Endothelial cell of umbilical vein (primary cell): ENCODE measurements around the gene MEF2C. TPM values are rescaled to one million over a fixed set of nuclear protein-coding genes. Genes with fewer than 3 reads are reported as not detected.

Experiments
- BruUV-seq: library from RNA; stranded (reverse); fragments of 400-500 nt; replicated peaks from 2 replicates; lab custom pipeline; 2021; lab: Mats Ljungman, UMichigan
- CTCF ChIA-PET: fragments of 300-600, 350-600 bp; sonication (Branson Sonifier 250); formaldehyde crosslinking; loops from one replicate; lab custom pipeline; 2021; ENCODE audit warnings: antibody characterized with exemption, inconsistent platforms; lab: Charles Lee
- POLR2A ChIA-PET: fragments of 300-600, 350-600 bp; sonication (Branson Sonifier 250); formaldehyde crosslinking; loops from one replicate; lab custom pipeline; 2021; ENCODE audit warnings: antibody characterized with exemption, inconsistent platforms; lab: Charles Lee
- DNase-seq: peaks from one replicate; pipeline ENCODE4 v3.0.0-alpha.2; 2011; ENCODE audit warnings: low read depth, low spot score
- FAIRE-seq: peaks from 2 replicates; lab custom pipeline; 2011; peaks lifted over from hg19 to GRCh38; lab: Jason Lieb, UNC
- H2AFZ ChIP-seq: 2 replicates; pipeline ENCODE4 v1.6.0; 2012; ENCODE audit warnings: low read depth, low read length, control low read depth, inconsistent platforms
- H3K27ac ChIP-seq: 2 replicates; pipeline ENCODE4 v1.5.1; 2011; ENCODE audit warnings: low read depth, mild to moderate bottlenecking, control low read depth, low read length, moderate library complexity; ENCODE audit not compliant: insufficient read depth
- H3K27me3 ChIP-seq, 2 experiments: 2 replicates each; pipeline versions ENCODE4 v1.6.0 to v1.6.1; 2011; ENCODE audit warnings: low read length in 2 of 2, mixed read lengths in 1 of 2; ENCODE audit not compliant: control insufficient read depth in 2 of 2, insufficient read depth in 2 of 2
- H3K36me3 ChIP-seq, 2 experiments: 2 replicates in 1 of 2; 3 replicates in 1 of 2; pipeline ENCODE4 v1.5.1; 2011; ENCODE audit warnings: low read length in 2 of 2, mild to moderate bottlenecking in 1 of 2, moderate library complexity in 1 of 2; ENCODE audit not compliant: control insufficient read depth in 2 of 2, insufficient read depth in 2 of 2; ENCODE audit errors: extremely low read depth in 1 of 2
- H3K4me1 ChIP-seq: 3 replicates; pipeline ENCODE4 v1.5.1; 2011; ENCODE audit warnings: mild to moderate bottlenecking, low read length; ENCODE audit not compliant: control insufficient read depth, insufficient read depth; ENCODE audit errors: extremely low read depth
- H3K4me2 ChIP-seq: 2 replicates; pipeline ENCODE4 v1.6.1; 2011; ENCODE audit warnings: low read length, control low read depth, mixed read lengths; ENCODE audit not compliant: insufficient read depth
- H3K4me3 ChIP-seq, 3 experiments: fragments of 200-600 bp in 1 of 3; sonication (generic), shearing (Covaris generic) in 1 of 3; replicated peaks in 1 of 3; 2 replicates each; pipeline ENCODE4 v1.5.1; 2011 to 2016; ENCODE audit warnings: control low read depth in 3 of 3, low read length in 3 of 3, mild to moderate bottlenecking in 2 of 3, inconsistent platforms in 1 of 3, low read depth in 1 of 3, moderate library complexity in 1 of 3; ENCODE audit not compliant: insufficient read depth in 1 of 3
- H3K79me2 ChIP-seq: 2 replicates; pipeline ENCODE4 v1.6.0; 2012; ENCODE audit warnings: low read length, inconsistent platforms; ENCODE audit not compliant: control insufficient read depth, insufficient read depth
- H3K9ac ChIP-seq: replicated peaks from 2 replicates; pipeline ENCODE3; 2011; ENCODE audit warnings: low read length, control low read depth; ENCODE audit not compliant: insufficient read depth; ENCODE audit errors: extremely low read depth
- H3K9me1 ChIP-seq: replicated peaks from 3 replicates; pipeline ENCODE4 v1.6.0; 2011; ENCODE audit warnings: mild to moderate bottlenecking, low read length; ENCODE audit not compliant: control insufficient read depth, insufficient read depth; ENCODE audit errors: extremely low read depth
- H3K9me3 ChIP-seq: replicated peaks from 2 replicates; pipeline ENCODE4 v1.5.1; 2012; ENCODE audit warnings: low read length, inconsistent platforms; ENCODE audit not compliant: control insufficient read depth, insufficient read depth
- H4K20me1 ChIP-seq: replicated peaks from 2 replicates; pipeline ENCODE3; 2011; ENCODE audit warnings: mild to moderate bottlenecking, low read length; ENCODE audit not compliant: control insufficient read depth, insufficient read depth; ENCODE audit errors: extremely low read depth
- CTCF ChIP-seq, 2 donors: IDR thresholded peaks; 1 replicate in 1 of 2; 2 replicates in 1 of 2; pipeline ENCODE4 v1.5.1; 2011; ENCODE audit warnings: low read length in 2 of 2, mild to moderate bottlenecking in 2 of 2, moderate library complexity in 2 of 2, control low read depth in 1 of 2, inconsistent platforms in 1 of 2, low read depth in 1 of 2; ENCODE audit not compliant: insufficient read depth in 1 of 2; ENCODE audit errors: extremely low read depth in 1 of 2
- EZH2 ChIP-seq: IDR thresholded peaks from 2 replicates; pipeline ENCODE4 v1.6.1; 2012; ENCODE audit warnings: borderline replicate concordance, low read depth, mild to moderate bottlenecking, moderate library complexity, low read length, inconsistent platforms; ENCODE audit not compliant: severe bottlenecking
- FOS ChIP-seq: IDR thresholded peaks from 2 replicates; pipeline ENCODE4 v1.6.1; 2011; ENCODE audit warnings: mild to moderate bottlenecking, low read length, moderate library complexity, borderline replicate concordance; ENCODE audit not compliant: insufficient read depth
- GATA2 ChIP-seq: IDR thresholded peaks from 2 replicates; pipeline ENCODE4 v1.7.0; 2011; ENCODE audit warnings: low read depth, mild to moderate bottlenecking, moderate library complexity, mixed read lengths, low read length; ENCODE audit not compliant: insufficient read length, insufficient read depth
- JUN ChIP-seq: IDR thresholded peaks from 2 replicates; pipeline ENCODE4 v1.6.1; 2011; ENCODE audit warnings: borderline replicate concordance, low read depth; ENCODE audit not compliant: insufficient read length, insufficient read depth
- MAX ChIP-seq: IDR thresholded peaks from 2 replicates; pipeline ENCODE4 v1.6.1; 2011; ENCODE audit not compliant: insufficient read depth, insufficient read length
- MYC ChIP-seq: IDR thresholded peaks from one replicate; pipeline ENCODE4 v1.6.1; 2011; ENCODE audit warnings: mild to moderate bottlenecking, low read depth, low read length
- POLR2A ChIP-seq: IDR thresholded peaks from 2 replicates; pipeline ENCODE4 v1.6.1; 2012; ENCODE audit warnings: low read depth, mild to moderate bottlenecking, control low read depth, low read length
- POLR2AphosphoS5 ChIP-seq: IDR thresholded peaks from 2 replicates; pipeline ENCODE4 v1.6.1; 2012; ENCODE audit warnings: low read depth, mild to moderate bottlenecking, control low read depth, low read length, moderate library complexity; ENCODE audit not compliant: insufficient read depth
- dilution Hi-C: fragments of 300-500 bp; cut with MboI; formaldehyde crosslinking; loops from one replicate; pipeline ENCODE4 v1.15.0; 2019; ENCODE audit warnings: low sequenced_read_pairs; ENCODE audit not compliant: extremely low pct_ligation_motif_present
- intact Hi-C: fragments of 100-400 bp; cut with micrococcal nuclease; formaldehyde crosslinking; loops from one replicate; pipeline ENCODE4 v1.10.0; 2022
- polyA plus RNA-seq, 4 experiments: library from polyadenylated mRNA; depleted of rRNA in 3 of 4; stranded (reverse) in 3 of 4; unstranded in 1 of 4; fragments of >200 nt; gene quantifications; 2 replicates each; pipeline versions ENCODE4 v1.2.1 to v1.2.3, GENCODE V29; 2011 to 2012; ENCODE audit warnings: missing spikeins in 1 of 4
- total RNA-seq: library from RNA; stranded (reverse); gene quantifications from 2 replicates; pipeline ENCODE4 v1.2.3, GENCODE V29; 2021

MEF2C gene
- total and polyA plus RNA-seq, 2 donors (not counting 3 experiments of a cell fraction or from before 2014, with no cell fraction given): 21.2 to 67.7 TPM

- no peak for TF ChIP-seq GATA2
- TF ChIP-seq POLR2A: no peak
- no peak for TF ChIP-seq MYC
- TF ChIP-seq CTCF (IDR thresholded peaks at IDR 0.05; ENCODE audit: extremely low read depth in 1 of 2, insufficient read depth in 1 of 2, low read depth in 1 of 2, low read length in 2 of 2): no peak
- TF ChIP-seq POLR2AphosphoS5: no peak
- no peak for TF ChIP-seq MAX
- no peak for TF ChIP-seq FOS
- no peak for TF ChIP-seq JUN
- TF ChIP-seq EZH2: no peak
- CTCF ChIA-PET: interaction anchor here (0.9 kb wide), 1 partner anchor 62 kb away, joined by 3 read pairs; no protein-coding TSS in a partner anchor
- H3K36me3 ChIP-seq: no peaks in the 10 kb centered on the region
- BruUV-seq: no TSS peak
- no peak overlapping the region for H3K4me2 ChIP-seq
- POLR2A ChIA-PET: no interaction called here
- H2AFZ ChIP-seq: no peak overlapping the region
- H3K9me1 ChIP-seq: no peaks in the 10 kb centered on the region
- H4K20me1 ChIP-seq: no peaks in the 10 kb centered on the region
- H3K4me1 ChIP-seq: peaks cover 6% of the 10 kb centered on the region
- H3K9ac ChIP-seq: no peak overlapping the region
- no peak for DNase-seq
- H3K79me2 ChIP-seq: no peaks in the 10 kb centered on the region
- intact Hi-C loops (no loop called here), dilution Hi-C loops (no loop called here)
- no peaks in the 10 kb centered on the region for H3K27me3 ChIP-seq
- FAIRE-seq: no peak
- no peak overlapping the region for H3K4me3 ChIP-seq
- H3K27ac ChIP-seq: no peak overlapping the region
- H3K9me3 ChIP-seq: no peaks in the 10 kb centered on the region
Observed at GRCh38 chr5:88792144-88792840, 90.7 kb downstream of the MEF2C start.
